ENCODE measurements around the gene LRRK2. TPM values are rescaled to one million over a fixed set of nuclear protein-coding genes. Genes with fewer than 3 reads are reported as not detected.
A peak's percentile ranks its signal among the peaks of the same experiment; 100 is the strongest.
"Not testable (repeated sequence)": the region's sequence is repeated elsewhere in the genome, so short reads cannot be mapped to it uniquely, and the experiment has no call there.

LRRK2 gene
- total RNA-seq, 3 donors from 2014 or later, result 0.16 to 0.21 (median 0.20) TPM

DNA sequence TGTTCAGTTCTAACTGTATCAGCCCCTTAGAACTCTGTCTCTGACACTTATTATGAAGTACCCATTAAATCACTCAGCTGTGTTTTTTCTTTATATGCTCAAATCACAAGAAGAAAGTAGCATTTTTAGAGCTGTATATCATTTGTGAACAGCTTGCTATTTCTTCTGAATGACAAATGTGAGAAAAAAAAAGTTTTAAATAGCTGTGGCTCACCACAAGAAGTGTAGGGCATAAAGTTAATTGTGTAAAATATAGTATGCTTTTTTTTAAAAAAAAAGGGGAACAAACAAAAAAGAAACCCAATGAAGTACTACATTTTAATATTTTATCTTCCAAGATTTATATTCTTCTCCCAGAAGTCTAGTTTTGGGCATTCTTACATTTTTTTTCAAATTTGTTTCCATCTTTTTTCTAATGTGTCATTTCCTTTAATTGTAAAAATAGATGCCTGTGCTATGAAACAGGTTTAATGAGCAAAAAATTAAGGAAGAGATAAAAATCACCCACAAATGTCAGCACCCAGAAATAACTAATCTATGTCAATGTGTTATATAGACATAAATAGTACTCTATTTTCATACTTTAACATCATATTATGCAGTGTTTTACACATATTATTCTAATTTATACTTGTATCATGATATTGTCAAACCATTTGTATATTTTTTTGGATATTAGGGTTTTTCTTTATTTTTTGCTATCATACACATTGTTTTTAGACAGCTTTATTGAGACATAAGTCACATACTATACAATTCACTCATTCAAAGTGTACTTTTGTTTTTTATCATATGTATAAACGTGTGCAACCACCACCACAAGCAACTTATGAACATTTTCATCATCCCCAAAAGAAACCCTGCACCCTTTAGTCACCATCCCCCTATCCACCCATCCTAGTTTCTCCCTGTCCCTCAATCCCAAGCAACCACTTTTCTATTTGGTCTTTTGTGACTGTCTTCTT is 22.4 kb upstream of the LRRK2 start:
- ATAC-seq, result no peak
- DNase-seq, result no peak
- H3K27me3 Mint-ChIP-seq (ENCODE audit: low read depth), result no peaks in the 10 kb centered on the region
- H3K36me3 Mint-ChIP-seq (ENCODE audit: insufficient read depth), result no peaks in the 10 kb centered on the region
- no peak overlapping the region for H3K4me3 Mint-ChIP-seq
- no peaks in the 10 kb centered on the region for H3K9me3 Mint-ChIP-seq
- H3K4me1 Mint-ChIP-seq (ENCODE audit: low read depth), result no peaks in the 10 kb centered on the region

DNA sequence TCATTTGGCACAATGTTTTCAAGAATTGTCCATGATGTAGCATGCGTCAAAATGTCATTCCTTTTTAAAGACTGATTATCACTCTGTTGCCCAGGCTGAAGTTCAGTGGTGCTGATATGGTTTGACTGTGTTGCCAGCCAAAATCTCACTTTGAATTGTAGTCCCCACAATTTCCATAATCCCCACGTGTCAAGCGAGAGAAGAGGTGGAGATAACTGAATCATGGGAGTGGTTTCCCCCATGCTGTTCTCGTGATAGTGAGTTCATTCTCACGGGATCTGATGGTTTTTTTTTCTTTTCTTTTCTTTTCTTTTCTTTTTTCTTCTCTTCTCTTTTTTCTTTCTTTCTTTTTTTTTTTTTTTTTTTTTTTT is 21.8 kb upstream of the LRRK2 start:
- DNase-seq (no peak), ATAC-seq (no peak)
- no peaks in the 10 kb centered on the region for H3K27me3 Mint-ChIP-seq (ENCODE audit: low read depth)
- no peaks in the 10 kb centered on the region for H3K4me1 Mint-ChIP-seq (ENCODE audit: low read depth)
- H3K9me3 Mint-ChIP-seq, result no peaks in the 10 kb centered on the region
- H3K4me3 Mint-ChIP-seq, result no peak overlapping the region
- H3K36me3 Mint-ChIP-seq (ENCODE audit: insufficient read depth), result no peaks in the 10 kb centered on the region

DNA sequence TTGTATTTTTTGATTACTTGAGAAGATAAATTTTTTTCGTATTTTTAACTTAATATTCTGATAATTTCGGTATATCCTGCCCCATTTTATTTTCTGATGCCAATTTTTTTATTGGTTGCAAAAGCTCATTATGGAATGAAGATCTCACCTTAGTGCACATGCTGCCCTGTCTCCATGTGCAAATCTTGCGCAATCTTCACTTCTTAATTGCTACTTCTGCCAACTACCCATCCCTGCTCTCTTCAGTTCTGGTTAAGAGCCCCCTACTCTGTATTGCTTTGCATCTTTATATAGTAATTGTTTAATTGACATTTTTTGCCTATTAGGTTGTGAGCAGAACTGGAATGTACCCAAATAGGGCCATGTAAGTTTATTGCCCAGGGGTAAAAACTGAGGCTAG is 20.5 kb upstream of the LRRK2 start:
- Mint-ChIP-seq H3K4me1 (ENCODE audit: low read depth) (no peaks in the 10 kb centered on the region), H3K27me3 (ENCODE audit: low read depth) (no peaks in the 10 kb centered on the region), H3K9me3 (no peaks in the 10 kb centered on the region), H3K4me3 (no peak overlapping the region), H3K36me3 (ENCODE audit: insufficient read depth) (no peaks in the 10 kb centered on the region)
- DNase-seq (no peak), ATAC-seq (no peak)

DNA sequence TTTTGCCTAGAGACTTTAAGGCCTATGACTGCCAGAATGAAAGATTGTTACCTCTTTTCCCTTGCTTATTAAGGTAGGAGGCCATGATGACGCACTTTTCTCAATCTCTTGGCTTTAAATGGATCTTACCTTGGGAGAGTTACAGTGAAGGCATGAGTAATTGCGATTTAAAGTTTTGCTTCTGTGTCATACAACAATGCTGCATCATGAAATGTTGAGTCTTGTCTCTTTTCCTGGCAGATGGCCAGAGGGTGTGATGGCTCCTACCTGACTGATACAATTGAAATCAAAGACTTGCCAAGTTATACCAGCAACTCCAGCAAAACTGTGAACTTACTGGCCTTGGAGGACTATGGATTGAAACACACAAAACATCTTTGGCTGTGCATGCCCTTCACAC is 17.2 kb upstream of the LRRK2 start:
- Mint-ChIP-seq H3K36me3 (ENCODE audit: insufficient read depth) (no peaks in the 10 kb centered on the region), H3K9me3 (no peaks in the 10 kb centered on the region), H3K4me1 (ENCODE audit: low read depth) (no peaks in the 10 kb centered on the region), H3K4me3 (no peak overlapping the region), H3K27me3 (ENCODE audit: low read depth) (no peaks in the 10 kb centered on the region)
- DNase-seq (no peak), ATAC-seq (no peak)

DNA sequence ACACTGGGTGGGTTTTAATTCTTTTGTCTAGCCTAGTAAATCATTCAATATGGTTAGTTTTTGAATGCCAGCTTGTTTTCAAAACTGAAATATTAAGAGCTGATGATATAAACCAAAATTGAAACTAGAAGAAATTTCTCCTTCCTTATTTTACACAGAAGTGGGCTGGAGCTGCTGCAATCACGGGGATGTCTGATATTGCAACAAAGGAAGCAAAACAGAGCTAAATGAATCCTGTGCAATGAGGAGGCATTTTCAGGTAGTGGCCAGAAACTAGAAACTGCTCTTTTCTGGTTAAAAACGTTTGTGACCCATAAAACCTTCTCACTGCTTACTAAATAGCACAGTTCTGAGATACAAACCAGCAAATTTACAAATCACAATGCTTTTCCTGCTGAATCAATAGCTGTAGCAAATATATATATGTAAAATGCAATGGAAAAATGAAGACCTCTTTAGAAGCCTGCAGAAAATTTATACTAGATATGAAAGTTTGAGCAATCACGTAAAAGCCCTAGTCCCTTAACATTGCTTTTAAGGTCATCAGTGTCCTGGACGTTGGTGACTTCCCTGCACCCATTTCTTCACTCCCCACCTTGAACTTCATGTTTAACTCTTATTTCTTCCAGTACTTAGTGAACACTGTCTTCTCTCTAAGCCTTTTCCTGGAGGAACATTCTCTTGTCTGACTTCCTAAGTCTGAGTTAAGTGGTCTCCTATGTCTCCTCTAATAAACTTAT is 15.9 kb upstream of the LRRK2 start:
- Mint-ChIP-seq H3K4me3 (no peak overlapping the region), H3K9me3 (no peaks in the 10 kb centered on the region), H3K27me3 (ENCODE audit: low read depth) (no peaks in the 10 kb centered on the region), H3K36me3 (ENCODE audit: insufficient read depth) (no peaks in the 10 kb centered on the region), H3K4me1 (ENCODE audit: low read depth) (no peaks in the 10 kb centered on the region)
- ATAC-seq, result no peak
- no peak for DNase-seq

DNA sequence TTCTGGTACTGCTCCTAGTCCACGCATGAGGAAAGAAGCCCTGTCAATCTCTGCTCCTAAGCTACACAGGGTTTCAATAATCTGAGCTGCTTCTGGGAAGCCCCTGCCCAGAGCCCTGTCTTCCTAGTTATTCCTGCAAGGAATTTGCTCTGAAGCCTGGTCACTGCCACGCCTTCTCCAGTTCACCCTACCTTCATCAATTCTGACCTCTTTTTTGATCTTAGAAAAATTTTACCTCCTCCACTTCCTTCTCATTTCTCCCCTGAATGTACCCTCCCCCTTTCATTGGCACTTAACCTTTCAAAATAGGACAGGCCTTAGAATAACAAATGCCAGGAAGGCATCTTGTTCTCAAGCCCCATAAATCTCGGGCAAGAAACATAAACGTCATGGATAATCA is 14.9 kb upstream of the LRRK2 start:
- Mint-ChIP-seq H3K4me1 (ENCODE audit: low read depth) (no peaks in the 10 kb centered on the region), H3K36me3 (ENCODE audit: insufficient read depth) (no peaks in the 10 kb centered on the region), H3K4me3 (no peak overlapping the region), H3K9me3 (no peaks in the 10 kb centered on the region), H3K27me3 (ENCODE audit: low read depth) (no peaks in the 10 kb centered on the region)
- no peak for ATAC-seq
- DNase-seq, result no peak

DNA sequence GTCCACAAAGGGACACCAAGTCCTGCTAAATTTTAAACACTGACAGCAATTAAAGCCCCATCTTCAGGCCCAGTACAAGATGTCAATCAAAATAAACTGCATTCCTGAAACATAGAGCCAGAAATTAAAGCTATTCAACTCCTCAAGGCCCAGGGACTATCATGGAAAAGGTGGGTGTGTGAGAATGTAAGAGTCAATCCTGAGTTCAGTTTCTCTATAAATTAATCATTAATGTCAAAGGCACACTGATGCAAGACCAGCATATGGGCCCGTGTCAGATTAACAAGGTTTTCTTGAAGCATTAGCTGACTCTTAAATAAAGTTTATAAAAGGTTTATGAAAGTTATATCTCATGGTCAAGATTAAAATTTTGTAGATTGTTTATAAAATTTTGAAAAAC is 13.6 kb upstream of the LRRK2 start:
- not testable (repeated sequence) for ATAC-seq; H3K9me3 Mint-ChIP-seq; H3K36me3 Mint-ChIP-seq (ENCODE audit: insufficient read depth); H3K4me1 Mint-ChIP-seq (ENCODE audit: low read depth); DNase-seq; H3K27me3 Mint-ChIP-seq (ENCODE audit: low read depth); H3K4me3 Mint-ChIP-seq

DNA sequence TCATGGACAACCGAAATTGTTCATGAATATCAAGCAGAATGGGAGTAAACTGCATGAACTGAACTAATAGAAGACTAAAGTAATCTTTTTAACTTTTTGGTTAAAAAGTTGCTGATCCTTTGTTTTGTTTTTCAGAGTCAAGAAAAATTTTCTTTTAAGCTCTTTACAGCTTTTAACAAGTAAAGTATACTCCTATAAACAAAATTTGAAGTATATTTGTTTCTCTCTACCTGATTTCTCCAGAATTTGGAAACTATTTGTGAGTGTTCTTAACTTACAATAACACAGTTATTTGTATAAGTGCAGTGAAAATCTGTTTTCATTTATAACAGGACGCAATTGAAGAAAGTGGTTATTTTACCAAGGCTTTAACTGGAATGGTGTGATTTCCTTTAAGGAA is 12.2 kb upstream of the LRRK2 start:
- no peaks in the 10 kb centered on the region for H3K27me3 Mint-ChIP-seq (ENCODE audit: low read depth)
- DNase-seq (no peak), ATAC-seq (no peak)
- peaks cover 4% of the 10 kb centered on the region for H3K9me3 Mint-ChIP-seq
- H3K4me1 Mint-ChIP-seq (ENCODE audit: low read depth), result no peaks in the 10 kb centered on the region
- no peaks in the 10 kb centered on the region for H3K36me3 Mint-ChIP-seq (ENCODE audit: insufficient read depth)
- H3K4me3 Mint-ChIP-seq, result no peak overlapping the region

DNA sequence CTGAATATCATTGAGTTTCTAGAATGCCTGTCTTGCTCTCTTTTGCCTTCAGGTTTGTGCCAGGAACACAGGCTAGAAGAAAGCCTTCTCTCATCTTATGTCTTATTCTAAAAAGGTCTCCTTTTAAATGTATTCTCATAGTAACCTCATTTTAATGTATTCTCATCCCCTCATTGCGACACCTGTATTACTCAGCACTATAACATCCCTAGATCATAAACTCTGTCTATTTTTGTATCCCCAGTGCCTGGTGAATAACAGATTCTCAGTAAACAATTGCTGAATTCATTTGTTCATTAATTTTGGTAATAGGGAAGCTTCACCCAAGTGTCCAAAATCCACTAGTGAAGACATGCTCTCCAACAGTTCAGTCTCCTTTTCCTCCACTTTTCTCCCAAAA is 8.8 kb upstream of the LRRK2 start:
- H3K4me1 Mint-ChIP-seq (ENCODE audit: low read depth), result no peaks in the 10 kb centered on the region

DNA sequence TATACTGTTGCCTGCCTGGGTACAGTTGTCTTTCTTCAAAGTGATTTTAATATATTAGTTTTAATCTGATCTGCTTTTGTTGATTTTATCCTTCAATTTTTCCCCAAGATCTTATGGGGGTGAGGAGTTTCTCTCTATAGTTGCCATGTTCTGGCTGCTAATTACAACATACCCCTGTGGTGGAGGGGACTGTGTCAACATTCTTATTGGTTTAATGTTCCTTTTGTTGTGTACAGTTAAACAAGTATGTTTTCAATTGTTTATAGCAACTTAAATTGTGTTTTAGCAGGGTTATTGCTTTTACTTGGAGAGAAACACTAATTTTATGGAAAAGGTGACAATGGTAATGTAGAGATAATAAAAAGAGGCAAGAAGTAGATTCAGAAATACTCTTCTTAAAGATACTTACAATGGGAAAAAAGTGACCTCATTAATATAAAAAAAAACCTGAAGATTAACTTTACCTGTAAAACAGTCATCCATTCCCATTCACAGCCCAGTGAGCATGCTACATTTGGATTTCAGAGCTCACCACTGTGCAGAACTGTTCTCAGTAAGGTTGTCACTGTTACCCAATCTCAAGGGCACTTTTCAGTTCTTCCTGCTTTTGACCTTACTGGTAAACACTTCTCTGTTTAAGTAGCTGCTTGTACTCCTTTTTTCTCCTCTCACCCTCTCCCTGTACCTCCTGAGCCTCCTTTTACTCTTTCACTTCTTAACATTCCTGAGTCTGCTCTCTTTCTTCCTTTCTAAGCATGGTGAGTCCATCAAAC is 8.1 kb upstream of the LRRK2 start:
- ATAC-seq (no peak), DNase-seq (no peak)
- no peaks in the 10 kb centered on the region for H3K27me3 Mint-ChIP-seq (ENCODE audit: low read depth)
- no peaks in the 10 kb centered on the region for H3K36me3 Mint-ChIP-seq (ENCODE audit: insufficient read depth)
- H3K4me1 Mint-ChIP-seq (ENCODE audit: low read depth), result no peaks in the 10 kb centered on the region
- H3K4me3 Mint-ChIP-seq, result no peak overlapping the region
- peaks cover 4% of the 10 kb centered on the region for H3K9me3 Mint-ChIP-seq

More for the DNA sequence above, 8.8 kb upstream of the LRRK2 start:
- Mint-ChIP-seq H3K9me3 (peaks cover 4% of the 10 kb centered on the region), H3K4me3 (no peak overlapping the region), H3K36me3 (ENCODE audit: insufficient read depth) (no peaks in the 10 kb centered on the region), H3K27me3 (ENCODE audit: low read depth) (no peaks in the 10 kb centered on the region)
- ATAC-seq, result no peak
- DNase-seq, result no peak

DNA sequence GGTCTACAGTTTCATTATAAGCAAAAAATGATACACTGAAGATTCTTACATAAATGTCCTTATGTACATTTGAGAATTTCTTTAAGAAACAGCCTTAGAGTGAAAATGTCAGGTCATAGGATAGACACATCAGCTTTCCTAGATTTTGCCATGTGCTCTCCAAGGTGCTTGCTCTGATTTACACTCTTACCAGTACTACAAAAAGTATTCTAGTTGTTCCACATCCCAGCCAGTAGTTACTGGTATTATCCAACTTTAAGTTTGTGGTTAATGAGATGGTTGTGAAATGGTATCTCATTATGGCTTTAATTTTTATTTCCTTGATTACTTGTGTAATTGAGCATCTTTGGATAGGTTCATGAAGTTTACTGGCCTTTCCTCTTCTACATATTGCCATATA is 5.0 kb upstream of the LRRK2 start:
- peaks cover 4% of the 10 kb centered on the region for H3K9me3 Mint-ChIP-seq
- peaks cover 11% of the 10 kb centered on the region for H3K27me3 Mint-ChIP-seq (ENCODE audit: low read depth)
- peaks cover 4% of the 10 kb centered on the region for H3K4me1 Mint-ChIP-seq (ENCODE audit: low read depth)
- H3K4me3 Mint-ChIP-seq, result no peak overlapping the region
- ATAC-seq (no peak), DNase-seq (no peak)
- H3K36me3 Mint-ChIP-seq (ENCODE audit: insufficient read depth), result no peaks in the 10 kb centered on the region

DNA sequence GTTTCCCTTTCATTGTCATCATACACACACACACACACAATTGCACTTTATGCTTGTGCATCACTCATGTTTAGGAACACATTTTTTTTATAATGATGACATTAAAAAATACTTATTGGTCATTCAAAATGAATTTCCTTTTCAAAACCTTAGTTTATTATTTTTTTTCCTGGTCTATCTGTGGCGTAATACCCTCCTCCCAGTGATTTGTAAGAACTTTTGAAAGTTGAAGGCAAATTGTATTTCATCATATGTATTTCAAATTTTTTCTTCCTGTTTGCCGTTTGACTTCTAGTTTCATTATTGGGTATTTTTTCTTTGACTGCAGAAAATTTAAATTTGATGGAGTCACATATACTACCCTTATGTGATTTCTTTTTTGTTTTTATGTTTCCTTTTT is 2.5 kb upstream of the LRRK2 start:
- peaks cover 15% of the 10 kb centered on the region for H3K4me1 Mint-ChIP-seq (ENCODE audit: low read depth)
- H3K36me3 Mint-ChIP-seq (ENCODE audit: insufficient read depth), result no peaks in the 10 kb centered on the region
- no peaks in the 10 kb centered on the region for H3K9me3 Mint-ChIP-seq
- ATAC-seq (no peak), DNase-seq (no peak)
- H3K27me3 Mint-ChIP-seq (ENCODE audit: low read depth), result peaks cover 23% of the 10 kb centered on the region
- no peak overlapping the region for H3K4me3 Mint-ChIP-seq

DNA sequence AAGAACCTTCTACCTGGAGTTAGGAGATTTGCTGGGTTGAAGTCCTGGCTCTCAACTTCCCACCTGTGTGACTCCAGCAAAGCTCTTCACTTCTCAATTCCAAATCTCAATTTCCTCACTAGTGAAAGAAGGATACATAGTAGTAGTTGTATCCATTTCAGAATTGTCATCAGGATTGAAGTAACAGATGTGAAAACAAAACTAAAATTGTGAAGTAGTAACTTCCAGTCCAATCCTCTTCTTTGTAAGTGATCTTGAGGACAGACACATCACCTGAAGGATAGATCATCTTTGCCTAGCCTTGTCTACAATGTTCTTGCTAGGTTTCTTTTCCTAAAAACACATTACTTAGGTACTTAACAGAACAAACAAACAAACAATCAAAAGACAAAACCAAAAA is 1.2 kb upstream of the LRRK2 start:
- H3K9me3 Mint-ChIP-seq, result no peaks in the 10 kb centered on the region
- no peak for DNase-seq
- peaks cover 30% of the 10 kb centered on the region for H3K27me3 Mint-ChIP-seq (ENCODE audit: low read depth)
- peak overlapping the region; percentile 52 for H3K4me3 Mint-ChIP-seq
- peaks cover 15% of the 10 kb centered on the region for H3K4me1 Mint-ChIP-seq (ENCODE audit: low read depth)
- no peak for ATAC-seq
- no peaks in the 10 kb centered on the region for H3K36me3 Mint-ChIP-seq (ENCODE audit: insufficient read depth)

DNA sequence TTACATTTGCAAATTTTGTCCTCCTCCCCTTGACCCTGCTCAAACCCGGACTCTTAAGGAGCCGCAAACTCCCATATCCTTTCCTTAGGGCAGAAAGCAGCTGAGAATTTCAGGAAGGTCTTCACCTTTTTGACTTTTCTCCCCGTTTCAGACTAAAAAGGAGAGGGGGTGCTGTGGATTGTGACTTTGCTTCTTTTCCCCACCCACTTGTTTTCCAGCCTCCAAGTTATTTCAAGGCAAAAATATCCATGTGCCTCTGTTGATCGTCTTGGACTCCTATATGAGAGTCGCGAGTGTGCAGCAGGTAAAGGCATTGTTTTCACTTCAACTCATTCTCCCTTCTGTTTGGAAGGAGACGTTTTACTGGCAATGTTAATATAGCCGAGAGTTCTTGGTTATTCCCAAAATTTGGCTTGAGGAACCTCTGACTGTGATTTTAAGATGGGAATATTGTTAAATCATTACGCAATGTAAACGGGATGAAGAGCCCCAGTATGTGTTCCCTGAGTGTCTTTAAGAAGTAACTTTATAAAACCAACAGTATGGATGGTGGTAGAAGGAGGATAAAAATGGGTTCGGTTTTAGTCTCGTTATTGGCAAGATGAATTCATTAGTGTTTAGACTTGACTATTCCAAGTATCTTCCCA is 663 bp downstream of the LRRK2 start:
- H3K9me3 Mint-ChIP-seq, result no peaks in the 10 kb centered on the region
- peaks cover 32% of the 10 kb centered on the region for H3K27me3 Mint-ChIP-seq (ENCODE audit: low read depth)
- no peaks in the 10 kb centered on the region for H3K36me3 Mint-ChIP-seq (ENCODE audit: insufficient read depth)
- H3K4me1 Mint-ChIP-seq (ENCODE audit: low read depth), result peaks cover 15% of the 10 kb centered on the region
- ATAC-seq, result no peak
- H3K4me3 Mint-ChIP-seq, result peak overlapping the region; percentile 40
- no peak for DNase-seq

All from activated T-cell treated with anti-CD3 and anti-CD28 coated beads, Interleukin-2, amount 50 U/mL, for 4 hours (primary cell).